Stimulated activated effector memory CD8-positive, alpha-beta T cell treated with anti-CD3 and anti-CD28 coated beads, Interleukin-12 subunit alpha, Interleukin-12 subunit beta, amount 100 ng/mL, for 72 hours (primary cell): ENCODE measurements around the gene HSD11B2.
A peak's percentile ranks its signal among the peaks of the same experiment; 100 is the strongest.

ENCODE experiments used
- ATAC-seq: fragments of 150-1000 bp; cut with Tn5 transposase; 2 replicates; pipeline ENCODE4 v1.10.0; 2021
- DNase-seq, 2 donors: peaks; one replicate each; pipeline ENCODE4 v3.0.0; 2021 to 2022; ENCODE audit warnings: low spot score in 2 of 2
- H3K27ac Mint-ChIP-seq: one replicate; pipeline ENCODE4 v1.8.0; 2022; ENCODE audit warnings: mild to moderate bottlenecking, mixed read lengths
- H3K36me3 Mint-ChIP-seq: one replicate; pipeline ENCODE4 v1.8.0; 2022; ENCODE audit warnings: mild to moderate bottlenecking, mixed read lengths
- H3K4me1 Mint-ChIP-seq: one replicate; pipeline ENCODE4 v1.8.0; 2022; ENCODE audit warnings: mixed read lengths
- H3K4me3 Mint-ChIP-seq: one replicate; pipeline ENCODE4 v1.8.0; 2022; ENCODE audit warnings: mild to moderate bottlenecking, mixed read lengths
- H3K9me3 Mint-ChIP-seq: one replicate; pipeline ENCODE4 v1.8.0; 2022; ENCODE audit warnings: mixed read lengths

Gene HSD11B2

GRCh38 chr16:67430977-67431774 is at the start of gene HSD11B2:
TSS of gene HSD11B2 (plus strand) at chr16:67431121. CDS start at chr16:67431249, 128 bp downstream.
- H3K36me3 Mint-ChIP-seq: no peaks in the 10 kb centered on the region
- H3K27ac Mint-ChIP-seq: no peak within 1 kb of the TSS
- H3K4me1 Mint-ChIP-seq: peaks cover 11% of the 10 kb centered on the region
- peak within 1 kb of the TSS; percentile 75 for H3K4me3 Mint-ChIP-seq
- H3K9me3 Mint-ChIP-seq: no peaks in the 10 kb centered on the region
- DNase-seq: peak in 1 of 2 donors; percentile 61
- ATAC-seq: peak; percentile 61

GRCh38 chr16:67383284-67383683 is 47.6 kb upstream of the HSD11B2 start:
- Mint-ChIP-seq H3K27ac (no peak overlapping the region), H3K9me3 (no peaks in the 10 kb centered on the region), H3K4me1 (no peaks in the 10 kb centered on the region), H3K4me3 (no peak overlapping the region), H3K36me3 (no peaks in the 10 kb centered on the region)
- DNase-seq (no peak), ATAC-seq (no peak)

DNA sequence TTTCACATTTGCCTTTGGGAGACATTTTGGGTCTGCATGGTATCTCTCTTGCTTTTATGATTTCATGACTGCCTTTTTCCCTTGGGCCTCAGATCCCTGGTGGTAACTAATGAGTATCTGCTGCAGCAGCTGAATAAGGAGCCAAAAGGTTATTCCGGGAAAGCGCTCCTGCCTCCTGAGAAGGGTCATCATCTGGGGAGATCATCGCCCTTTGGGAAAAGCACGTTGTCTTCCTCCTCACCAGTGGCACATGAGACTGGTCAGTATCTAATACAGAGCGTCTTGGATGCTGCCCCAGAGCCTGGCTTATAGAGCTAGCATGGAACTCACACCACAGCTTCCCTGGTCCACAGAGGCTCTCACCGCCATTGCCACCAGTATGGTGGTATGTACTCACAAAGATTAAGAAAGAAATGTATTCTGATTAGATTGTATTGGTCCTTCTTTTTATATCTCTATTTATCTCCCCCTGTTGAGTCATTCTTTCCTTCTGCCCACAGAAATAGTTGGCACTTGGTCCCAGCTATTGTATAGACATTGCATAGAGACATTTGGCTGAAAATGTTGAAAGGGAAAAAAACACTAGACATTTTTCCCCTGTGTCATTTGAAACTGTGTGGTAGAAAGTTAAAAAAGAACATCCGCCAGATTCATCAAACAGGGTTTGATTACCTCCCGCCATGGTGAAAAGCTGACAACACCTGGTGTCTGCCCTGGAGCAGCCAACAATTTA is 46.0 kb upstream of the HSD11B2 start:
- Mint-ChIP-seq H3K9me3 (no peaks in the 10 kb centered on the region), H3K4me3 (no peak overlapping the region), H3K36me3 (no peaks in the 10 kb centered on the region), H3K4me1 (no peaks in the 10 kb centered on the region), H3K27ac (no peak overlapping the region)
- no peak for DNase-seq
- no peak for ATAC-seq

DNA sequence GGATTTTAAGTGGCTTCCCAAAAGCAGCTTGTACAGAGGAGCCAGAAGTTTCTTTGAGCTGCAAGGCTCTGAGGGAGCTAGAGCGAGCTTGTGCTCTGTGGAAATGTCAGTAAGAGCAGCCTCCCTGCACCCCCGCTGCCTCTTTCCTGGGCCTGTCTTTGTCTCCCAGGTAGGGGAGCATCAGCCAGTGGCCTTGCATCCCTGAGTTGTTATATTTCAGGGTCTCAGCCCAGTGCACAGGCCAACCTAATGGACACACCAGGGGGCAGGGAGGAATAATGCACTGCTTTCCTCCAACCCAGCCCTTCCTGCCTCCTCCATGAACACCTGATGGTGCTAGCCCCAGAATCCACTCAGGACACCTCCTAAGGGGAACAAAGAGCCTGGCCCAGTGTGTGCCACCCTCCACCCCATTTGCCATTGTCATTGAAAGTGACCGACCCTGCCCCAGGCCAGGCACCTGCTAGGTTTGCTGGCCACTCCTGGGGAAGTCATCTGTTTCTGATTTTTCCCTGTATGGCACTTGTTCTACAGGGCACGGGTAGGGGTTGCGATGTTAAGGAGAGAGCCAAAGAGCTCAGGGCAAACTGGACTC is 44.0 kb upstream of the HSD11B2 start:
- DNase-seq (no peak), ATAC-seq (no peak)
- Mint-ChIP-seq H3K4me3 (no peak overlapping the region), H3K36me3 (no peaks in the 10 kb centered on the region), H3K9me3 (no peaks in the 10 kb centered on the region), H3K4me1 (no peaks in the 10 kb centered on the region), H3K27ac (no peak overlapping the region)

DNA sequence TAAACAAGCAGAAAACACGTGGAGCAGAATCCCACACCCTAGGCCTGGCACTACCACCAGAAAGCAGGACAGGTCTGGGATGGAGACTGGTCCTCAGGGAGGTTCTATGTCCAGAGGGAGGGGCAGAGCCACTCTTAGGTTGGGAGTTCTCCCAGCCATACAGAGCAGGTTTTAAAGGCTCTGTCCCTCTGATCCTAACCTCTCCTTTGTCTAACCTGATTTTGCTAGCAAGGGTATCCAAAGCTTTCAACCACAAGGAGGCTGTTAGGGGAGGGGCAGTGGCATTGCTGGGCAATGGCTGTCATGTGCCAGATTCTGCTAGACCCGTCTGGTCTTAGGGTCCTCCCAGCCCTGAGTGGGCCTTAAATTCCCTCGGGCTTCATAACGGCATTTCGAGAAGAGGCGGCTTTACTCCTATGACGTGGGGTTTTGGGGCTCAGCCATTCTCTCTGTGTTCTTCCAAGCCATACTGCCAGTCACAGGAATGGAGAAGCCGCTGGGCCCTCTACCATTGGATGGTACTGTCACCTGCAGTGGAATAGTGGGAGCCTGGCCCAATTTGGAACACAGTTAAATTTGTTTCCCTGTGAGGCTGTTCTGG is 43.3 kb upstream of the HSD11B2 start:
- H3K9me3 Mint-ChIP-seq: no peaks in the 10 kb centered on the region
- H3K4me1 Mint-ChIP-seq: no peaks in the 10 kb centered on the region
- H3K4me3 Mint-ChIP-seq: no peak overlapping the region
- no peak overlapping the region for H3K27ac Mint-ChIP-seq
- H3K36me3 Mint-ChIP-seq: peaks cover 5% of the 10 kb centered on the region
- ATAC-seq (no peak), DNase-seq (no peak)

GRCh38 chr16:67388191-67388590 is 42.7 kb upstream of the HSD11B2 start:
- no peaks in the 10 kb centered on the region for H3K9me3 Mint-ChIP-seq
- H3K4me1 Mint-ChIP-seq: no peaks in the 10 kb centered on the region
- ATAC-seq (no peak), DNase-seq (no peak)
- peaks cover 5% of the 10 kb centered on the region for H3K36me3 Mint-ChIP-seq
- no peak overlapping the region for H3K4me3 Mint-ChIP-seq
- H3K27ac Mint-ChIP-seq: peak overlapping the region; percentile 20

DNA sequence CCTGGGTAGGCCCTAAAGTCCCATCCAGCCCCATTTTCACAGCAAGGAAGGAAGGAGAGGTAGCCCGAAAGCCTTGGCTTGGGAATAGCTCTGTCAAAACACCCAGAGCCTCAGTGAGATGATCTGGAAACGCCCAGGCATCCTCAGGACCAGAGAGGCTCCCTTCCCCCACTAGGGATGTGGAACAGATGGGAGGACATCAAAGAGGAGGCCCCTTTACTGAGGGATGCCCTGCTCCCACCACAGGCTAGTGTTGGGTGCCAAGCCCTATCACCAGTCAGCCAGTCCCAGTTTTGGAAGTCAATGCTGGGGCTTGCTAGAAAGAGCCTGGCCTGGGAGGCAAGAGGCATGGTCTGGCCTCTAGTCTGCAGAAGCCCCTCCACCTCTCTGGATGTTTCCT is 42.3 kb upstream of the HSD11B2 start:
- H3K36me3 Mint-ChIP-seq: peaks cover 5% of the 10 kb centered on the region
- DNase-seq (no peak), ATAC-seq (no peak)
- H3K27ac Mint-ChIP-seq: peak overlapping the region; percentile 20
- no peaks in the 10 kb centered on the region for H3K4me1 Mint-ChIP-seq
- no peaks in the 10 kb centered on the region for H3K9me3 Mint-ChIP-seq
- H3K4me3 Mint-ChIP-seq: no peak overlapping the region

DNA sequence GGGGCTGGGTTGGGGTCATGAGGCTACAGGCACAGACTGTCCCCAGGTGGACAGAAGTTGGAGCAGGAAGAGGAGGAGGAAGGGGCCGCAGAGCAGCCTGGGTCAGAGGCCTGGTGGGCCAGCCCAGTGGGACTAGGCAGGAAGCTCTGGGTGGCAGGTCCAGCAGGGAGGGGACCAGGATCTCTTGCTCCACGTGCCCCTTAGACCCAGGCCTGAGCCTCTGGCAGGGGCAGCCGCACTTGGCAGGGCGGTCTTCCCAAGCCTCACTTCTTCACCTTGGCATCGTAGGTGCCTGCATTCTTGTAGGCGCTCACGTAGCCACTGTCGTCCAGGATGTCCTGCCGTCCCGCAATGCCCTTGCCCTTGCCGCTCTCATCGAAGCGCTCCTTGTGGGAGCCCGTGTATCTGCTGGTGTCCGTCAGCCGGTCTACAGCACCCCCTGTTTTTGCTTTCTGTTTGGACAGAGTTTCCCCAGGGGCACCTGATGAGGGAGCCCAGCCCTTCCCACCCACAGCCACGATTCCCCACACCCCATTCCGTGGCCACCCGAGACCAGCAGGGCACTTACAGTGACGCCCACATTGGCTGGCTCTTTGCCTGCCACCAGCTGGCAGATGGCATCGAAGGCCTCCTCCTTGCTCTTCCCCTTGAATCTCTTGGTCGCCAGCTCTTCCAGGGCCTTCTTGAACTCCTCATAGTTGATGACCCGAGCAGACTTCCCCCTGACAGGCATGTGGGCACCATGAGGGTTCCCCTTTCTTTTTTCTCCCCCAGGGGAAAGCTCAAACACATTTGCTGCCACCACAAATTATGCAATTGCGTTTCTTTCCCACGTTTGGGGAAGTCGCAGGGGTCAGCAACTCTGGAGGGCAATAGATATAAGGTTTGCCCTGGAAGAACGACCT is 40.8 kb upstream of the HSD11B2 start:
- no peak overlapping the region for H3K27ac Mint-ChIP-seq
- ATAC-seq (no peak), DNase-seq (no peak)

DNA sequence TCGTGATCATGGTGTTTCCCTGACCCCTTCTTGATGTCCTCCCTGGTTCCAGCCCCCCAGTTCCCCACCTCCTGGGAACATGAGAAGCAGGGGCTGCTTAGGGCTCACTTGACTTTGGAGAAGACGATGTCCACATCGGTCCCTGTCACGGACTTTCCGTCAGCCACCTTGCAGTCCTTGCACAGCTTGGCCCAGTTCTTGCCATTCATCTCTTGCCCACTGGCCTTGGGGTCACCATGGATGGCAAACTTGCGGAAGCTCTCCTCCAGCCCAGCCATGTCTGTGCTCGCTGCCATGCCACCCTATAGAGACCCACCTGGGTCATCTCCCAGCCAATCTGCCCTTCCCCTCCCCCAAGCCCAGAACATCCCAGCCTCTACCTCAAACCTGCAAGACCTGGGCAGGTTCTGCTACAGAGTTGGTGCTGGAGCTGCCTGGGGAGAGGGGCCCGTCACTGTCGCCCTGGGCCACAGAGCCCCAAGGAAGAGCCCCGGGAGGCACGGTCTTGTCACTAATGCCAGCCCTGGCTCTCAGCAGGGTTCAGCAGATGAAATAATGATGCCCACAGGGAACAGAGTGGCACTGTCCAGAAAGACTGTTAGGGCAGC is 40.0 kb upstream of the HSD11B2 start:
- Mint-ChIP-seq H3K27ac (no peak overlapping the region), H3K36me3 (peaks cover 5% of the 10 kb centered on the region), H3K9me3 (no peaks in the 10 kb centered on the region), H3K4me3 (no peak overlapping the region), H3K4me1 (peaks cover 9% of the 10 kb centered on the region)
- DNase-seq (no peak), ATAC-seq (no peak)

More for the DNA sequence above, 40.8 kb upstream of the HSD11B2 start:
- peaks cover 5% of the 10 kb centered on the region for H3K36me3 Mint-ChIP-seq
- H3K4me1 Mint-ChIP-seq: peaks cover 9% of the 10 kb centered on the region
- H3K9me3 Mint-ChIP-seq: no peaks in the 10 kb centered on the region
- H3K4me3 Mint-ChIP-seq: no peak overlapping the region

GRCh38 chr16:67391424-67392300 is 39.3 kb upstream of the HSD11B2 start:
- peaks cover 5% of the 10 kb centered on the region for H3K36me3 Mint-ChIP-seq
- peaks cover 9% of the 10 kb centered on the region for H3K4me1 Mint-ChIP-seq
- no peak for DNase-seq
- H3K27ac Mint-ChIP-seq: peak overlapping the region; percentile 54
- ATAC-seq: no peak
- H3K4me3 Mint-ChIP-seq: no peak overlapping the region
- no peaks in the 10 kb centered on the region for H3K9me3 Mint-ChIP-seq

DNA sequence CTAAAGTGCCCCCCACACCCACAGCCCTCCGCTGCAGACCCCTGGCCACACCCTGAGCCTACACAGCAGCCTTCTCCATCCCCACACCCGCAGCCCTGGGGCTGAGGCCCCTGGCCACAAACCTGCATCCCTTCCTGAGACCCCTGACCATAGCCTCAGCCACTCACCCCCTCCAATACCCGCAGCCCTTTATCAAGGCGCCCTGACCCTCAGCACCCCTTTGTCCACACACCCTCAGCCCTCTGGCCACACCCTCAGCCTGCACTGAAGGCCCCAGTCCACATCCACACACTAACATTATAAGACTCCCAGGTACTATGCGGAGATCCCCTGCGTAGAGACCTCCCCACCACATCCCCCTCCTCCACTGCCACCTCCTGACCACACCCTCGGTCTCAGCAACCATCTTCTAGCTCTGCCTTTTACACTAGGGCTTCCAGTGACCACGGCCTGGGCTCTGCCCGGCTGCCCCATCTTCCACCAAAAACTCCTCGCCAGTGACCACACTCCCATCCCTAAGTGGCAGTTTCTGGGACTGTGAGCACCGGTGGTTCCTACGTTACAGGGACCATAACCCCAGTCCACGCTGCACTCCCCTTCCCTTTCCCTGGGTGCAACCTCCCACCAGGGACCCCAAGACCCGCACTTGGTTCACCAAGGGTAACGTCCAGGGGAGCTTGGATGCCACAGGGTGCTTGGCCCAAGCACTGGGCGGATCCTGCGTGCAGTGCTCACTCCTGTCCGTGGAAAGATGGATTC is 38.4 kb upstream of the HSD11B2 start:
- H3K36me3 Mint-ChIP-seq: peaks cover 5% of the 10 kb centered on the region
- no peak for ATAC-seq
- peaks cover 9% of the 10 kb centered on the region for H3K4me1 Mint-ChIP-seq
- no peak for DNase-seq
- no peak overlapping the region for H3K4me3 Mint-ChIP-seq
- H3K9me3 Mint-ChIP-seq: no peaks in the 10 kb centered on the region
- peak overlapping the region; percentile 54 for H3K27ac Mint-ChIP-seq

DNA sequence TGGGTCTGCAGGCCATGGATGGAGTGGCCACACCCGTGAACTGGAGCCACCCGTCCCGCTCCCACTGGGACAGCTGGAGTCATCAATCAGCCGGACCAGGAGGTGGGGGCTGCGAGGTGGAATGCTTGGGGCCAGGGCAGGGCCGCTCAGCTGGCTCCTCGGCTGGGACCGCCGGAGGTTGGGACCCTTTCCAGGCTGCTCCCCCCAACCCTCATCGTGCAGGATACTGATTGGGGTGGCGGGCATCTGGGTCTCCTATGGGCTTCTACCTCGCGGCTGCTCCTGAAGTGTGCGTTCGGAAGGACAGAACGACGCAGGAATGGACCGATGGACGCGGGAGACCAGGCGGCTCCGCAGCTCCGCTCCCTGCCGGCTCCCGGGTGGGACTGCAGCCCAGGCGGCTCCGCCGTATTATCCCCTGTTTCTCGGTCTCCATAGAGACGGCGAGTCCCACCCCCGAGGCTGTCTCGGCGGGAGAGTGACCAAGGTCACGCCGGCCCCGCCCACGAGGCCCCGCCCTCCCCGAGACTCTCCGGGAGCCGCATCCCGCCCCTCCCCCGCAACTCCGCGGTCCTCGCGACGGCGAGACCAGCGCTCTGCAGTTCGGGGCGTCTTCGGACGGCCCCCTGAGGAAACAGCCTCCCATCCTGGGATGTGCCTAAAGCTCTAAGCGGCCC is 37.7 kb upstream of the HSD11B2 start, which contains the start of gene TPPP3:
Gene TPPP3, minus strand, starts transcription at position 388 of the 677 bp plus-strand sequence. CDS start 2,387 bp downstream, outside the sequence.
- Mint-ChIP-seq H3K27ac (peak within 1 kb of the TSS; percentile 54), H3K4me3 (peak within 1 kb of the TSS; percentile 72), H3K36me3 (peaks cover 5% of the 10 kb centered on the region), H3K4me1 (peaks cover 9% of the 10 kb centered on the region), H3K9me3 (no peaks in the 10 kb centered on the region)
- DNase-seq (peak in 1 of 2 donors; percentile 33), ATAC-seq (peak; percentile 59)
